RPMI7951 (cell line): ENCODE data around the gene FBLN7. TPM values are rescaled to one million over a fixed set of nuclear protein-coding genes. Genes with fewer than 3 reads are reported as not detected.
A peak's percentile ranks its signal among the peaks of the same experiment; 100 is the strongest.

Experiments
- DNase-seq: peaks from one replicate; pipeline ENCODE4 v3.0.0-alpha.2; 2012; ENCODE audit warnings: low read depth
- total RNA-seq: library from RNA; depleted of rRNA; stranded (reverse); fragments of >200 nt; shearing (Covaris generic); gene quantifications from 2 replicates; pipeline ENCODE4 v1.2.3, GENCODE V29; 2014

Gene FBLN7
- total RNA-seq, 1 experiment from 2014 or later: 10.2 TPM

GRCh38 chr2:112140899-112141625, 2.9 kb downstream of the FBLN7 start:
- DNase-seq: no peak

- no peak for DNase-seq
Measured at GRCh38 chr2:112141626-112142007, 3.4 kb downstream of the FBLN7 start.

GRCh38 chr2:112142525-112143078, 4.4 kb downstream of the FBLN7 start:
- DNase-seq: no peak

- no peak for DNase-seq
Measured at GRCh38 chr2:112143150-112143549, 5.0 kb downstream of the FBLN7 start.

GRCh38 chr2:112144966-112145365, 6.8 kb downstream of the FBLN7 start:
- no peak for DNase-seq

- DNase-seq: no peak
Measured at GRCh38 chr2:112147382-112148168, 9.4 kb downstream of the FBLN7 start.

GRCh38 chr2:112148477-112148876, 10.3 kb downstream of the FBLN7 start:
- no peak for DNase-seq

- DNase-seq: peak; percentile 65
Measured at GRCh38 chr2:112149194-112149593, 11.0 kb downstream of the FBLN7 start.

- DNase-seq: peak; percentile 40
Measured at GRCh38 chr2:112149866-112150435, 11.8 kb downstream of the FBLN7 start.

GRCh38 chr2:112150447-112150846, 12.3 kb downstream of the FBLN7 start:
- DNase-seq: peak; percentile 97

GRCh38 chr2:112150851-112151250, 12.7 kb downstream of the FBLN7 start:
- no peak for DNase-seq

- DNase-seq: no peak
Measured at GRCh38 chr2:112151271-112151670, 13.1 kb downstream of the FBLN7 start.

- DNase-seq: no peak
Measured at GRCh38 chr2:112151701-112152440, 13.7 kb downstream of the FBLN7 start.

GRCh38 chr2:112152476-112153178, 14.4 kb downstream of the FBLN7 start:
- no peak for DNase-seq

- peak; percentile 97 for DNase-seq
Measured at GRCh38 chr2:112153179-112153490, 14.9 kb downstream of the FBLN7 start.

GRCh38 chr2:112153501-112153900, 15.3 kb downstream of the FBLN7 start:
- no peak for DNase-seq

- no peak for DNase-seq
Measured at GRCh38 chr2:112154246-112155117, 16.3 kb downstream of the FBLN7 start.

GRCh38 chr2:112155331-112156151, 17.4 kb downstream of the FBLN7 start:
- DNase-seq: peak; percentile 28
